Measurements from ENCODE around the gene THSD7B. TPM values are rescaled to one million over a fixed set of nuclear protein-coding genes. Genes with fewer than 3 reads are reported as not detected.

THSD7B gene
- total RNA-seq, 1 donor from 2014 or later: not detected

DNA sequence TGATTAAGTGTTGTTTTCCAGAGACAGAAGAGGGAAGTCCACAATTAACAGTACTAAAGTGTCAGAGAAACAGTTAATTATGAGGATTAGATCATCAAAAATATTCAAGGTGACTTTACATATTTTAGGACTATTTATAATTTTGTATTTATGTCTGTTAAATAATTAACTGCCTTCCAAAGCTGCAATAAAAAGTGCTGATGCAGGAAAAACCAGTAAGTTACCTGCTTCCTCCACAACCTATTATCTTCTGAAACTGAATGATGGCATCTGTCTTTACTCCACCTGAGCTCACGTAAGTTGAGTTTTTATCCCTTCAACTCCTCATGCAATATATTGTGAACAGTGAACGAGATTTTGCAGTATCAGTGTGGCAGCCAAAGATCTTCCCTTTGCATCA lies 570.7 kb downstream of the THSD7B start:
- Mint-ChIP-seq H3K36me3 (ENCODE audit: unreplicated experiment) (no peaks in the 10 kb centered on the region), H3K27ac (ENCODE audit: unreplicated experiment) (no peak overlapping the region), H3K4me1 (ENCODE audit: unreplicated experiment) (peaks cover 15% of the 10 kb centered on the region), H3K27me3 (ENCODE audit: unreplicated experiment) (peaks cover 20% of the 10 kb centered on the region), H3K4me3 (ENCODE audit: unreplicated experiment) (no peak overlapping the region), H3K9me3 (ENCODE audit: unreplicated experiment) (no peaks in the 10 kb centered on the region)
- TF ChIP-seq, protein P1, sequence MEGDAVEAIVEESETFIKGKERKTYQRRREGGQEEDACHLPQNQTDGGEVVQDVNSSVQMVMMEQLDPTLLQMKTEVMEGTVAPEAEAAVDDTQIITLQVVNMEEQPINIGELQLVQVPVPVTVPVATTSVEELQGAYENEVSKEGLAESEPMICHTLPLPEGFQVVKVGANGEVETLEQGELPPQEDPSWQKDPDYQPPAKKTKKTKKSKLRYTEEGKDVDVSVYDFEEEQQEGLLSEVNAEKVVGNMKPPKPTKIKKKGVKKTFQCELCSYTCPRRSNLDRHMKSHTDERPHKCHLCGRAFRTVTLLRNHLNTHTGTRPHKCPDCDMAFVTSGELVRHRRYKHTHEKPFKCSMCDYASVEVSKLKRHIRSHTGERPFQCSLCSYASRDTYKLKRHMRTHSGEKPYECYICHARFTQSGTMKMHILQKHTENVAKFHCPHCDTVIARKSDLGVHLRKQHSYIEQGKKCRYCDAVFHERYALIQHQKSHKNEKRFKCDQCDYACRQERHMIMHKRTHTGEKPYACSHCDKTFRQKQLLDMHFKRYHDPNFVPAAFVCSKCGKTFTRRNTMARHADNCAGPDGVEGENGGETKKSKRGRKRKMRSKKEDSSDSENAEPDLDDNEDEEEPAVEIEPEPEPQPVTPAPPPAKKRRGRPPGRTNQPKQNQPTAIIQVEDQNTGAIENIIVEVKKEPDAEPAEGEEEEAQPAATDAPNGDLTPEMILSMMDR (IDR thresholded peaks at IDR 0.05): no peak
- no peak for DNase-seq (ENCODE audit: extremely low spot score, unreplicated experiment)

DNA sequence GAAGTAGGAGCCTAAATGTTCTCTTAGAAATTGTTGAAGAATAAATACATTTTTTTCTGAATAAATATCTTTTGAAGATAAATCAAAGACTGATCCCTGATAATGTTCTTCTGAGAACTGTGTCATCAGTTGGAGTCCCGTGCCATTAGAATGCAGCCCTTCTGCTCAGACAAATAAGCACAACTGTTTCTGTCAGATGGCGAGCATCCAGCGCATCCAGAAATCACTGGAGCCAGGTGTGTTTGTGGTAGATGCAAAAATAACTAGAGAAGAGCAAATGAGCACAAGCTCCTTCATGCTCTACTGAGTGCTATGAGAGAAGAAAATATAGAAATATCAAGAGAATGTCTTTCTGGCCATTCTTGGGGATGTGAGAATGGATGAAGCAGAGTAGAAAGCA lies 573.7 kb downstream of the THSD7B start:
- Mint-ChIP-seq H3K27ac (ENCODE audit: unreplicated experiment) (no peak overlapping the region), H3K4me1 (ENCODE audit: unreplicated experiment) (peaks cover 4% of the 10 kb centered on the region), H3K4me3 (ENCODE audit: unreplicated experiment) (no peak overlapping the region), H3K27me3 (ENCODE audit: unreplicated experiment) (peaks cover 31% of the 10 kb centered on the region), H3K9me3 (ENCODE audit: unreplicated experiment) (no peaks in the 10 kb centered on the region), H3K36me3 (ENCODE audit: unreplicated experiment) (no peaks in the 10 kb centered on the region)
- TF ChIP-seq, protein P1 (IDR thresholded peaks at IDR 0.05): no peak
- no peak for DNase-seq (ENCODE audit: extremely low spot score, unreplicated experiment)

DNA sequence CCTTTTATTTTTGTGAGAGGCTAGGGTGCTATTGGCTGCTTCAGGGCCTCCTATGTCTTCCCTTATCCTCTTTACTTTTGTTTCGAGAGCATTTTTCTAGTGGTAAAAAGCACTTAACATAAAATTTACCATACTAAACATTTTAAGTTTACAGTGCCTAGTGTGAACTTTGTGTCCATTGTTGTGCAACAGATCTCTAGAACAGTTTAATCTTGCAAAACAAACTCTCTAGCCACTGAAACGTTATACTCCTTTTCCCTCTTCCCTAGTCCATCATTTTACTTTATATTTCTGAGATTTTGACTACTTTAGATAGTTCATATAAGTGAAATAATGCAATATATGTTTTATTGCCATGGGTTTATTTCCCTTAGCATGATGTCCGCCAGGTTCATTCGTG lies 580.6 kb downstream of the THSD7B start:
- H3K27ac Mint-ChIP-seq (ENCODE audit: unreplicated experiment): no peak overlapping the region
- H3K36me3 Mint-ChIP-seq (ENCODE audit: unreplicated experiment): no peaks in the 10 kb centered on the region
- H3K4me1 Mint-ChIP-seq (ENCODE audit: unreplicated experiment): no peaks in the 10 kb centered on the region
- TF ChIP-seq, protein P1 (IDR thresholded peaks at IDR 0.05): no peak
- H3K9me3 Mint-ChIP-seq (ENCODE audit: unreplicated experiment): no peaks in the 10 kb centered on the region
- no peak for DNase-seq (ENCODE audit: extremely low spot score, unreplicated experiment)
- peaks cover 20% of the 10 kb centered on the region for H3K27me3 Mint-ChIP-seq (ENCODE audit: unreplicated experiment)
- H3K4me3 Mint-ChIP-seq (ENCODE audit: unreplicated experiment): no peak overlapping the region

DNA sequence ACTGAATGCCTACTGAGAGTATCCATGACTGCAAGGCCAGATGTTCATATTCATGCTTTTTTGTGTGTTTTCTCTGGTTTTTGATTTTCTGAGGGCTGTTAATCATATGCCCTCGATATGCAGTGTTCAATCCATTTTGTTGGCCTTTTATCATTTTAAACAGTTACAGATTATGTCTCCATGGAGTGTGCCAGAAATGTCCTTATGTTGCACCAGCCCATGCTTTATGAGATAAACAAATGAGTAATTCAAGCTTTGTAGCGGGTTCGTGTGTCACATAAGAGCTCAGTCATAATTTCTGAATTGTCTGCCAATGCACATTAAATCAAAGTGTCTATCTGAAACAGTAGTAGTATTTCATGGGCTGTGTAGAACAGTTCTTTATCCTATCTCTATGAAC lies 583.0 kb downstream of the THSD7B start:
- Mint-ChIP-seq H3K4me1 (ENCODE audit: unreplicated experiment) (no peaks in the 10 kb centered on the region), H3K27me3 (ENCODE audit: unreplicated experiment) (peaks cover 12% of the 10 kb centered on the region), H3K9me3 (ENCODE audit: unreplicated experiment) (no peaks in the 10 kb centered on the region), H3K27ac (ENCODE audit: unreplicated experiment) (no peak overlapping the region), H3K36me3 (ENCODE audit: unreplicated experiment) (no peaks in the 10 kb centered on the region), H3K4me3 (ENCODE audit: unreplicated experiment) (no peak overlapping the region)
- no peak for DNase-seq (ENCODE audit: extremely low spot score, unreplicated experiment)
- TF ChIP-seq, protein P1 (IDR thresholded peaks at IDR 0.05): no peak

DNA sequence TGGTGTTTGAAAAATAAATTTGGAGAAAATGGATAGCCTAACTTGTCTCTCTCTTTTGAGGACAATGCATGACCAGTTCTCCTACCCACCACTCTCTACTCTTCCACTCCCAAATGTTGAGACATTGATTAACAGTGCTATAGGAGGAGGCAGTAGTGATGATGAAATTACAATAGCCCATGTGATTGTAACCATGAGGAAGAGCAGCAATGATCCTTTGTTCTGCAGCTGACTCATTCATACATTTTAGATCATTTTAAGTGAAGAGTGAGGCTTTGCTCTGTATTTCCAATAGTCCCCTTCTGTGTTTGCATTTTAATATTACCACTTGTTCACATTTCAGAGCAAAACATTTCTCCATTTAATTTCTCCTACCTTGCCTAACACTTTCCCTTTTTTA lies 592.3 kb downstream of the THSD7B start:
- TF ChIP-seq, protein P1 (IDR thresholded peaks at IDR 0.05): no peak
- Mint-ChIP-seq H3K9me3 (ENCODE audit: unreplicated experiment) (peaks cover 10% of the 10 kb centered on the region), H3K27me3 (ENCODE audit: unreplicated experiment) (no peaks in the 10 kb centered on the region), H3K4me3 (ENCODE audit: unreplicated experiment) (no peak overlapping the region), H3K36me3 (ENCODE audit: unreplicated experiment) (no peaks in the 10 kb centered on the region), H3K4me1 (ENCODE audit: unreplicated experiment) (peaks cover 6% of the 10 kb centered on the region), H3K27ac (ENCODE audit: unreplicated experiment) (no peak overlapping the region)
- no peak for DNase-seq (ENCODE audit: extremely low spot score, unreplicated experiment)

Data from osteocyte (in vitro differentiated cells).